ENCODE data around the gene CST4. TPM values are rescaled to one million over a fixed set of nuclear protein-coding genes. Genes with fewer than 3 reads are reported as not detected.
"Not testable (repeated sequence)": the region's sequence is repeated elsewhere in the genome, so short reads cannot be mapped to it uniquely, and the experiment has no call there.

CST4 gene
- polyA plus RNA-seq, 2 donors = not detected

GRCh38 chr20:23691675-23692074, 2.8 kb upstream of the CST4 start:
- H3K9me3 ChIP-seq (ENCODE audit: control insufficient read depth in 2 of 2, insufficient read depth in 1 of 2, low read depth in 1 of 2, low read length in 1 of 2) = no peaks in the 10 kb centered on the region
- H3K27me3 ChIP-seq (ENCODE audit: control insufficient read depth in 1 of 2, insufficient read depth in 2 of 2, low read length in 2 of 2) = no peaks in the 10 kb centered on the region
- H3K36me3 ChIP-seq (ENCODE audit: control insufficient read depth in 2 of 2, insufficient read depth in 2 of 2, low read length in 1 of 2) = no peaks in the 10 kb centered on the region
- no peak overlapping the region for H3K27ac ChIP-seq (ENCODE audit: low read depth in 2 of 2, low read length in 1 of 2)
- H3K4me3 ChIP-seq (ENCODE audit: low read depth in 1 of 2, low read length in 2 of 2) = no peak overlapping the region
- WGBS, 2 donors = 80 to 85% methylated on average over 3 of the region's 3 CpGs
- no peaks in the 10 kb centered on the region for H3K4me1 ChIP-seq (ENCODE audit: control insufficient read depth in 2 of 2, insufficient read depth in 2 of 2, low read length in 1 of 2)

GRCh38 chr20:23690581-23690980, 1.7 kb upstream of the CST4 start:
- H3K36me3 ChIP-seq (ENCODE audit: control insufficient read depth in 2 of 2, insufficient read depth in 2 of 2, low read length in 1 of 2) = no peaks in the 10 kb centered on the region
- no peak overlapping the region for H3K4me3 ChIP-seq (ENCODE audit: low read depth in 1 of 2, low read length in 2 of 2)
- H3K27ac ChIP-seq (ENCODE audit: low read depth in 2 of 2, low read length in 1 of 2) = no peak overlapping the region
- WGBS, 2 donors = 84 to 89% methylated on average over 8 of the region's 8 CpGs
- no peaks in the 10 kb centered on the region for H3K9me3 ChIP-seq (ENCODE audit: control insufficient read depth in 2 of 2, insufficient read depth in 1 of 2, low read depth in 1 of 2, low read length in 1 of 2)
- no peaks in the 10 kb centered on the region for H3K4me1 ChIP-seq (ENCODE audit: control insufficient read depth in 2 of 2, insufficient read depth in 2 of 2, low read length in 1 of 2)
- no peaks in the 10 kb centered on the region for H3K27me3 ChIP-seq (ENCODE audit: control insufficient read depth in 1 of 2, insufficient read depth in 2 of 2, low read length in 2 of 2)

- no peaks in the 10 kb centered on the region for H3K4me1 ChIP-seq (ENCODE audit: control insufficient read depth in 2 of 2, insufficient read depth in 2 of 2, low read length in 1 of 2)
- no peaks in the 10 kb centered on the region for H3K27me3 ChIP-seq (ENCODE audit: control insufficient read depth in 1 of 2, insufficient read depth in 2 of 2, low read length in 2 of 2)
- no peak overlapping the region for H3K27ac ChIP-seq (ENCODE audit: low read depth in 2 of 2, low read length in 1 of 2)
- no peaks in the 10 kb centered on the region for H3K36me3 ChIP-seq (ENCODE audit: control insufficient read depth in 2 of 2, insufficient read depth in 2 of 2, low read length in 1 of 2)
- H3K4me3 ChIP-seq (ENCODE audit: low read depth in 1 of 2, low read length in 2 of 2) = no peak overlapping the region
- H3K9me3 ChIP-seq (ENCODE audit: control insufficient read depth in 2 of 2, insufficient read depth in 1 of 2, low read depth in 1 of 2, low read length in 1 of 2) = no peaks in the 10 kb centered on the region
- WGBS, 2 donors = 54 to 57% methylated on average over 3 of the region's 3 CpGs
Observed at GRCh38 chr20:23689399-23689690, 507 bp upstream of the CST4 start.

GRCh38 chr20:23687986-23688385, 852 bp downstream of the CST4 start:
- Histone ChIP-seq H3K27me3 (ENCODE audit: control insufficient read depth in 1 of 2, insufficient read depth in 2 of 2, low read length in 2 of 2) (no peaks in the 10 kb centered on the region), H3K36me3 (ENCODE audit: control insufficient read depth in 2 of 2, insufficient read depth in 2 of 2, low read length in 1 of 2) (no peaks in the 10 kb centered on the region), H3K4me1 (ENCODE audit: control insufficient read depth in 2 of 2, insufficient read depth in 2 of 2, low read length in 1 of 2) (no peaks in the 10 kb centered on the region), H3K4me3 (ENCODE audit: low read depth in 1 of 2, low read length in 2 of 2) (no peak overlapping the region), H3K27ac (ENCODE audit: low read depth in 2 of 2, low read length in 1 of 2) (no peak overlapping the region), H3K9me3 (ENCODE audit: control insufficient read depth in 2 of 2, insufficient read depth in 1 of 2, low read depth in 1 of 2, low read length in 1 of 2) (no peaks in the 10 kb centered on the region)
- WGBS, 2 donors = 62 to 68% methylated on average over 3 of the region's 3 CpGs

GRCh38 chr20:23686046-23686750, 2.6 kb downstream of the CST4 start:
- Histone ChIP-seq H3K4me3 (ENCODE audit: low read depth in 1 of 2, low read length in 2 of 2) (no peak overlapping the region), H3K4me1 (ENCODE audit: control insufficient read depth in 2 of 2, insufficient read depth in 2 of 2, low read length in 1 of 2) (no peaks in the 10 kb centered on the region), H3K27me3 (ENCODE audit: control insufficient read depth in 1 of 2, insufficient read depth in 2 of 2, low read length in 2 of 2) (no peaks in the 10 kb centered on the region), H3K27ac (ENCODE audit: low read depth in 2 of 2, low read length in 1 of 2) (no peak overlapping the region), H3K9me3 (ENCODE audit: control insufficient read depth in 2 of 2, insufficient read depth in 1 of 2, low read depth in 1 of 2, low read length in 1 of 2) (no peaks in the 10 kb centered on the region), H3K36me3 (ENCODE audit: control insufficient read depth in 2 of 2, insufficient read depth in 2 of 2, low read length in 1 of 2) (no peaks in the 10 kb centered on the region)
- WGBS, 2 donors = 79 to 85% methylated on average over 4 of the region's 4 CpGs

- not testable (repeated sequence) for H3K4me1 ChIP-seq (ENCODE audit: control insufficient read depth in 2 of 2, insufficient read depth in 2 of 2, low read length in 1 of 2); H3K27me3 ChIP-seq (ENCODE audit: control insufficient read depth in 1 of 2, insufficient read depth in 2 of 2, low read length in 2 of 2); H3K9me3 ChIP-seq (ENCODE audit: control insufficient read depth in 2 of 2, insufficient read depth in 1 of 2, low read depth in 1 of 2, low read length in 1 of 2); H3K36me3 ChIP-seq (ENCODE audit: control insufficient read depth in 2 of 2, insufficient read depth in 2 of 2, low read length in 1 of 2); H3K27ac ChIP-seq (ENCODE audit: low read depth in 2 of 2, low read length in 1 of 2); H3K4me3 ChIP-seq (ENCODE audit: low read depth in 1 of 2, low read length in 2 of 2)
- WGBS, 2 donors = 66 to 74% methylated on average over 4 of the region's 4 CpGs
Observed at GRCh38 chr20:23685529-23685896, 3.3 kb downstream of the CST4 start.

GRCh38 chr20:23684261-23684660, 4.6 kb downstream of the CST4 start:
- H3K9me3 ChIP-seq (ENCODE audit: control insufficient read depth in 2 of 2, insufficient read depth in 1 of 2, low read depth in 1 of 2, low read length in 1 of 2) = peaks cover 0 to 2% of the 10 kb centered on the region in 2 donors
- no peaks in the 10 kb centered on the region for H3K36me3 ChIP-seq (ENCODE audit: control insufficient read depth in 2 of 2, insufficient read depth in 2 of 2, low read length in 1 of 2)
- H3K27me3 ChIP-seq (ENCODE audit: control insufficient read depth in 1 of 2, insufficient read depth in 2 of 2, low read length in 2 of 2) = no peaks in the 10 kb centered on the region
- H3K4me1 ChIP-seq (ENCODE audit: control insufficient read depth in 2 of 2, insufficient read depth in 2 of 2, low read length in 1 of 2) = no peaks in the 10 kb centered on the region
- WGBS, 2 donors = 88 to 89% methylated on average over 6 of the region's 6 CpGs
- H3K4me3 ChIP-seq (ENCODE audit: low read depth in 1 of 2, low read length in 2 of 2) = no peak overlapping the region
- no peak overlapping the region for H3K27ac ChIP-seq (ENCODE audit: low read depth in 2 of 2, low read length in 1 of 2)

GRCh38 chr20:23683807-23684206, 5.0 kb downstream of the CST4 start:
- no peak overlapping the region for H3K27ac ChIP-seq (ENCODE audit: low read depth in 2 of 2, low read length in 1 of 2)
- H3K9me3 ChIP-seq (ENCODE audit: control insufficient read depth in 2 of 2, insufficient read depth in 1 of 2, low read depth in 1 of 2, low read length in 1 of 2) = peaks cover 0 to 2% of the 10 kb centered on the region in 2 donors
- WGBS, 2 donors = 90 to 92% methylated on average over 2 of the region's 2 CpGs
- H3K36me3 ChIP-seq (ENCODE audit: control insufficient read depth in 2 of 2, insufficient read depth in 2 of 2, low read length in 1 of 2) = no peaks in the 10 kb centered on the region
- H3K4me3 ChIP-seq (ENCODE audit: low read depth in 1 of 2, low read length in 2 of 2) = no peak overlapping the region
- H3K27me3 ChIP-seq (ENCODE audit: control insufficient read depth in 1 of 2, insufficient read depth in 2 of 2, low read length in 2 of 2) = no peaks in the 10 kb centered on the region
- no peaks in the 10 kb centered on the region for H3K4me1 ChIP-seq (ENCODE audit: control insufficient read depth in 2 of 2, insufficient read depth in 2 of 2, low read length in 1 of 2)

GRCh38 chr20:23683281-23683680, 5.6 kb downstream of the CST4 start:
- no peaks in the 10 kb centered on the region for H3K4me1 ChIP-seq (ENCODE audit: control insufficient read depth in 2 of 2, insufficient read depth in 2 of 2, low read length in 1 of 2)
- 85 to 87% methylated on average over 2 of the region's 2 CpGs for WGBS, 2 donors
- H3K9me3 ChIP-seq (ENCODE audit: control insufficient read depth in 2 of 2, insufficient read depth in 1 of 2, low read depth in 1 of 2, low read length in 1 of 2) = peaks cover 0 to 2% of the 10 kb centered on the region in 2 donors
- no peaks in the 10 kb centered on the region for H3K36me3 ChIP-seq (ENCODE audit: control insufficient read depth in 2 of 2, insufficient read depth in 2 of 2, low read length in 1 of 2)
- no peak overlapping the region for H3K4me3 ChIP-seq (ENCODE audit: low read depth in 1 of 2, low read length in 2 of 2)
- H3K27me3 ChIP-seq (ENCODE audit: control insufficient read depth in 1 of 2, insufficient read depth in 2 of 2, low read length in 2 of 2) = no peaks in the 10 kb centered on the region
- no peak overlapping the region for H3K27ac ChIP-seq (ENCODE audit: low read depth in 2 of 2, low read length in 1 of 2)

GRCh38 chr20:23680146-23680545, 8.7 kb downstream of the CST4 start:
- no peak overlapping the region for H3K4me3 ChIP-seq (ENCODE audit: low read depth in 1 of 2, low read length in 2 of 2)
- H3K36me3 ChIP-seq (ENCODE audit: control insufficient read depth in 2 of 2, insufficient read depth in 2 of 2, low read length in 1 of 2) = no peaks in the 10 kb centered on the region
- H3K4me1 ChIP-seq (ENCODE audit: control insufficient read depth in 2 of 2, insufficient read depth in 2 of 2, low read length in 1 of 2) = no peaks in the 10 kb centered on the region
- H3K27me3 ChIP-seq (ENCODE audit: control insufficient read depth in 1 of 2, insufficient read depth in 2 of 2, low read length in 2 of 2) = no peaks in the 10 kb centered on the region
- H3K9me3 ChIP-seq (ENCODE audit: control insufficient read depth in 2 of 2, insufficient read depth in 1 of 2, low read depth in 1 of 2, low read length in 1 of 2) = peaks cover 0 to 2% of the 10 kb centered on the region in 2 donors
- peak overlapping the region in 1 of 2 donors; percentile 10 for H3K27ac ChIP-seq (ENCODE audit: low read depth in 2 of 2, low read length in 1 of 2)
